ENCODE data around the gene HAUS7.

GRCh38 chrX:153487590-153488071 lies 17.3 kb upstream of the HAUS7 start:
- TF ChIP-seq CTCF (IDR thresholded peaks at IDR 0.05; ENCODE audit: poor library complexity, severe bottlenecking) (no peak), EP300 (conservative IDR thresholded peaks at IDR 0.05; ENCODE audit: poor library complexity, severe bottlenecking) (no peak), EZH2 (IDR thresholded peaks at IDR 0.05; ENCODE audit: borderline replicate concordance, insufficient read depth, low read length, poor library complexity, severe bottlenecking) (no peak), RAD21 (conservative IDR thresholded peaks at IDR 0.05) (no peak)

All from neural cell (in vitro differentiated cells).